OCI-LY1 (cell line): ENCODE measurements around the gene TMEM176A.

ENCODE experiments used
- H2AFZ ChIP-seq: fragments of 200-600 bp; sonication (generic), shearing (Covaris generic); 2 replicates; pipeline ENCODE4 v1.6.0; 2014; ENCODE audit warnings: antibody characterized with exemption, mild to moderate bottlenecking, low read length
- H3F3A ChIP-seq: fragments of 200-600 bp; sonication (generic), shearing (Covaris generic); 2 replicates; pipeline ENCODE4 v1.6.0; 2014; ENCODE audit warnings: mild to moderate bottlenecking, antibody characterized with exemption, low read length, moderate library complexity; ENCODE audit not compliant: insufficient read depth
- H3K27ac ChIP-seq: fragments of 200-600 bp; sonication (generic); 2 replicates; pipeline ENCODE4 v1.5.1; 2014; ENCODE audit warnings: low read length, mixed run types, mild to moderate bottlenecking, low read depth; ENCODE audit not compliant: poor library complexity, severe bottlenecking
- H3K27me3 ChIP-seq: fragments of 200-600 bp; sonication (generic); 2 replicates; pipeline ENCODE4 v1.6.0; 2014; ENCODE audit warnings: antibody characterized with exemption, mild to moderate bottlenecking, low read length, moderate library complexity; ENCODE audit not compliant: insufficient read depth
- H3K36me3 ChIP-seq: fragments of 200-600 bp; sonication (generic); 2 replicates; pipeline ENCODE4 v1.6.1; 2014; ENCODE audit warnings: mild to moderate bottlenecking, antibody characterized with exemption, low read length, moderate library complexity, mixed read lengths; ENCODE audit not compliant: insufficient read depth
- H3K4me1 ChIP-seq: fragments of 200-600 bp; sonication (generic); 2 replicates; pipeline ENCODE4 v1.5.1; 2014; ENCODE audit warnings: mild to moderate bottlenecking, low read length, moderate library complexity; ENCODE audit not compliant: insufficient read depth, severe bottlenecking
- H3K4me2 ChIP-seq: fragments of 200-600 bp; sonication (generic), shearing (Covaris generic); 2 replicates; pipeline ENCODE4 v1.6.1; 2014; ENCODE audit warnings: low read length
- H3K4me3 ChIP-seq: fragments of 200-600 bp; sonication (generic); 2 replicates; pipeline ENCODE4 v1.5.1; 2014; ENCODE audit warnings: low read length, low read depth, mild to moderate bottlenecking, mixed read lengths; ENCODE audit not compliant: poor library complexity, severe bottlenecking
- H3K79me2 ChIP-seq: fragments of 200-600 bp; shearing (Covaris generic); 2 replicates; pipeline ENCODE4 v1.6.1; 2016; ENCODE audit warnings: mixed run types, low read length, mixed read lengths; ENCODE audit not compliant: insufficient read depth
- H3K9ac ChIP-seq: fragments of 200-600 bp; sonication (generic), shearing (Covaris generic); 2 replicates; pipeline ENCODE4 v1.6.1; 2014; ENCODE audit warnings: mild to moderate bottlenecking, low read length, mixed read lengths
- H3K9me2 ChIP-seq: fragments of 200-600 bp; sonication (generic), shearing (Covaris generic); 2 replicates; pipeline ENCODE4 v1.6.1; 2014; ENCODE audit warnings: low read depth, mild to moderate bottlenecking, low read length, mixed read lengths
- H3K9me3 ChIP-seq: fragments of 200-600 bp; shearing (Covaris generic); 2 replicates; pipeline ENCODE4 v1.6.1; 2014; ENCODE audit warnings: low read length, mixed read lengths
- H4K20me1 ChIP-seq: fragments of 200-600 bp; sonication (generic), shearing (Covaris generic); 2 replicates; pipeline ENCODE4 v1.6.0; 2016; ENCODE audit warnings: mild to moderate bottlenecking, low read length; ENCODE audit not compliant: insufficient read depth
- CTCF ChIP-seq: fragments of 200-600 bp; sonication (generic), shearing (Covaris generic); IDR thresholded peaks from 2 replicates; pipeline ENCODE4 v1.5.1; 2017; ENCODE audit warnings: mild to moderate bottlenecking, antibody characterized with exemption, low read length, moderate library complexity, mixed read lengths
- EZH2 ChIP-seq: fragments of 200-600 bp; sonication (generic), shearing (Covaris generic); IDR thresholded peaks from 2 replicates; pipeline ENCODE4 v1.8.0; 2017; ENCODE audit warnings: borderline replicate concordance, mixed run types, mild to moderate bottlenecking, antibody characterized with exemption, low read length, moderate library complexity, mixed read lengths

The TMEM176A gene

GRCh38 chr7:150756166-150756565 is 44.4 kb upstream of the TMEM176A start:
- TF ChIP-seq EZH2 = no peak
- TF ChIP-seq CTCF = no peak
- no peaks in the 10 kb centered on the region for H4K20me1 ChIP-seq
- H3K9ac ChIP-seq = no peak overlapping the region
- H3K79me2 ChIP-seq = no peaks in the 10 kb centered on the region
- H3K36me3 ChIP-seq = no peaks in the 10 kb centered on the region
- no peak overlapping the region for H3K4me3 ChIP-seq
- no peaks in the 10 kb centered on the region for H3F3A ChIP-seq
- H3K9me2 ChIP-seq = no peaks in the 10 kb centered on the region; the same call in 1 of the 2 replicates
- no peak overlapping the region for H2AFZ ChIP-seq
- no peaks in the 10 kb centered on the region for H3K4me1 ChIP-seq
- no peak overlapping the region for H3K27ac ChIP-seq
- no peaks in the 10 kb centered on the region for H3K9me3 ChIP-seq
- H3K27me3 ChIP-seq = no peaks in the 10 kb centered on the region
- H3K4me2 ChIP-seq = no peak overlapping the region

- H3K9me3 ChIP-seq = no peaks in the 10 kb centered on the region
- H3K4me3 ChIP-seq = no peak overlapping the region
- no peak overlapping the region for H3K9ac ChIP-seq
- H3K4me2 ChIP-seq = no peak overlapping the region
- H3K9me2 ChIP-seq = no peaks in the 10 kb centered on the region; the same call in 1 of the 2 replicates
- H4K20me1 ChIP-seq = no peaks in the 10 kb centered on the region
- H3K4me1 ChIP-seq = no peaks in the 10 kb centered on the region
- H3K27ac ChIP-seq = no peak overlapping the region
- H3K79me2 ChIP-seq = no peaks in the 10 kb centered on the region
- H3K36me3 ChIP-seq = no peaks in the 10 kb centered on the region
- H2AFZ ChIP-seq = no peak overlapping the region
- TF ChIP-seq CTCF = peak; percentile 54
- TF ChIP-seq EZH2 = no peak
- H3F3A ChIP-seq = no peaks in the 10 kb centered on the region
- H3K27me3 ChIP-seq = no peaks in the 10 kb centered on the region
Measured at GRCh38 chr7:150756858-150757257, 43.7 kb upstream of the TMEM176A start.

- Histone ChIP-seq H3K4me3 (no peak overlapping the region), H3K9me3 (no peaks in the 10 kb centered on the region), H3K27ac (no peak overlapping the region), H3K9ac (no peak overlapping the region), H4K20me1 (no peaks in the 10 kb centered on the region), H3K9me2 (no peaks in the 10 kb centered on the region; the same call in 1 of the 2 replicates), H2AFZ (no peak overlapping the region), H3K27me3 (no peaks in the 10 kb centered on the region), H3K4me2 (no peak overlapping the region), H3F3A (no peaks in the 10 kb centered on the region), H3K79me2 (no peaks in the 10 kb centered on the region), H3K4me1 (no peaks in the 10 kb centered on the region), H3K36me3 (no peaks in the 10 kb centered on the region)
- TF ChIP-seq EZH2 (no peak), CTCF (no peak)
Measured at GRCh38 chr7:150759479-150759878, 41.1 kb upstream of the TMEM176A start.
